MG63 (cell line): ENCODE results near the gene EHMT1. TPM values are rescaled to one million over a fixed set of nuclear protein-coding genes. Genes with fewer than 3 reads are reported as not detected.
"Not testable (repeated sequence)": the region's sequence is repeated elsewhere in the genome, so short reads cannot be mapped to it uniquely, and the experiment has no call there.

Experiments
- DNase-seq: peaks from one replicate; pipeline ENCODE4 v3.0.0-alpha.2; 2020
- H3K27me3 ChIP-seq: fragments of 250-450 bp; sonication (Bioruptor Pico); 2 replicates; pipeline ENCODE4 v1.5.1; 2020; ENCODE audit warnings: mild to moderate bottlenecking, moderate library complexity
- H3K36me3 ChIP-seq: fragments of 250-450 bp; sonication (Bioruptor Pico); 2 replicates; pipeline ENCODE4 v1.5.1; 2020; ENCODE audit warnings: mild to moderate bottlenecking, moderate library complexity
- H3K4me3 ChIP-seq: fragments of 250-450 bp; sonication (Bioruptor Pico); 2 replicates; pipeline ENCODE4 v1.5.1; 2020; ENCODE audit warnings: mild to moderate bottlenecking, moderate library complexity
- H3K9me3 ChIP-seq: fragments of 250-450 bp; sonication (Bioruptor Pico); 2 replicates; pipeline ENCODE4 v1.5.1; 2020; ENCODE audit warnings: mild to moderate bottlenecking, moderate library complexity
- total RNA-seq: library from RNA; depleted of rRNA; stranded (reverse); fragments of >200 nt; shearing (Covaris generic); gene quantifications from 2 replicates; pipeline ENCODE4 v1.2.3, GENCODE V29; 2014; ENCODE audit warnings: low replicate concordance; rRNA removed

EHMT1 gene
- total RNA-seq, 1 experiment from 2014 or later, result 64.5 TPM

GRCh38 chr9:137880160-137880975 lies 261.6 kb downstream of the EHMT1 start:
- no peak for DNase-seq
- Histone ChIP-seq H3K9me3 (no peaks in the 10 kb centered on the region), H3K36me3 (no peaks in the 10 kb centered on the region), H3K4me3 (no peak overlapping the region), H3K27me3 (peaks cover 3% of the 10 kb centered on the region; the same call in 1 of the 2 replicates)

GRCh38 chr9:137880976-137881530 lies 262.2 kb downstream of the EHMT1 start:
- H3K36me3 ChIP-seq, result no peaks in the 10 kb centered on the region
- no peaks in the 10 kb centered on the region for H3K9me3 ChIP-seq
- DNase-seq, result no peak
- H3K4me3 ChIP-seq, result no peak overlapping the region
- peaks cover 3% of the 10 kb centered on the region; the same call in 1 of the 2 replicates for H3K27me3 ChIP-seq

- DNase-seq, result no peak
- no peaks in the 10 kb centered on the region for H3K9me3 ChIP-seq
- no peaks in the 10 kb centered on the region for H3K36me3 ChIP-seq
- no peak overlapping the region for H3K4me3 ChIP-seq
- peaks cover 3% of the 10 kb centered on the region; the same call in 1 of the 2 replicates for H3K27me3 ChIP-seq
Observed at GRCh38 chr9:137881591-137882505, 263.0 kb downstream of the EHMT1 start.

- H3K36me3 ChIP-seq, result no peaks in the 10 kb centered on the region
- DNase-seq, result no peak
- H3K4me3 ChIP-seq, result no peak overlapping the region
- H3K27me3 ChIP-seq, result peaks cover 3% of the 10 kb centered on the region; the same call in 1 of the 2 replicates
- H3K9me3 ChIP-seq, result no peaks in the 10 kb centered on the region
Observed at GRCh38 chr9:137882506-137882821, 263.7 kb downstream of the EHMT1 start.

GRCh38 chr9:137883977-137884376 lies 265.2 kb downstream of the EHMT1 start:
- H3K4me3 ChIP-seq, H3K27me3 ChIP-seq, H3K36me3 ChIP-seq, H3K9me3 ChIP-seq, DNase-seq: not testable (repeated sequence)

GRCh38 chr9:137884547-137884946 lies 265.7 kb downstream of the EHMT1 start:
- not testable (repeated sequence) for DNase-seq

GRCh38 chr9:137885121-137885520 lies 266.3 kb downstream of the EHMT1 start:
- H3K36me3 ChIP-seq, H3K27me3 ChIP-seq, H3K4me3 ChIP-seq, DNase-seq, H3K9me3 ChIP-seq: not testable (repeated sequence)

More at GRCh38 chr9:137884547-137884946, 265.7 kb downstream of the EHMT1 start:
- not testable (repeated sequence) for H3K9me3 ChIP-seq, H3K27me3 ChIP-seq, H3K36me3 ChIP-seq, H3K4me3 ChIP-seq

Other genes starting within 250 kb of the EHMT1 start
- 1.2 TPM in 2 replicates for gene EXD3, start 195.8 kb upstream of the EHMT1 start, total RNA-seq
- not detected in 2 replicates for gene NOXA1, start 195.6 kb upstream of the EHMT1 start, total RNA-seq
- gene ENTPD8, start 177.6 kb upstream of the EHMT1 start, total RNA-seq, result not detected in 2 replicates
- 21.7 and 29.1 TPM in 2 replicates for gene NSMF, start 159.7 kb upstream of the EHMT1 start, total RNA-seq
- gene PNPLA7, start 68.6 kb upstream of the EHMT1 start, total RNA-seq, result not detected in 2 replicates
- gene MRPL41, start 67.1 kb upstream of the EHMT1 start, total RNA-seq, result 57.4 and 62.2 TPM in 2 replicates
- 28.8 and 69.1 TPM in 2 replicates for gene DPH7, start 40.1 kb upstream of the EHMT1 start, total RNA-seq
- gene ZMYND19, start 28.5 kb upstream of the EHMT1 start, total RNA-seq, result 19.0 and 33.8 TPM in 2 replicates
- gene ARRDC1, start 13.3 kb upstream of the EHMT1 start, total RNA-seq, result 11.9 and 36.0 TPM in 2 replicates